LNCaP clone FGC (cell line): Measurements from ENCODE around the gene CHST15.

Experiments used
- DNase-seq: peaks from one replicate; pipeline ENCODE4 v3.0.0-alpha.2; 2011; ENCODE audit warnings: low read depth
- H3K4me3 ChIP-seq: 2 replicates; pipeline ENCODE4 v1.5.1; 2011; ENCODE audit warnings: mild to moderate bottlenecking, low read depth, low read length, control low read depth
- CTCF ChIP-seq: IDR thresholded peaks from 2 replicates; pipeline ENCODE4 v1.5.1; 2012; ENCODE audit warnings: mild to moderate bottlenecking; ENCODE audit not compliant: control insufficient read depth, insufficient read depth; ENCODE audit errors: extremely low read depth

The CHST15 gene

GRCh38 chr10:124005991-124006392 is 87.4 kb downstream of the CHST15 start:
- DNase-seq, result no peak
- TF ChIP-seq CTCF, result no peak
- H3K4me3 ChIP-seq, result no peak overlapping the region

GRCh38 chr10:124005091-124005490 is 88.3 kb downstream of the CHST15 start:
- no peak for DNase-seq
- H3K4me3 ChIP-seq, result no peak overlapping the region
- no peak for TF ChIP-seq CTCF

- no peak for TF ChIP-seq CTCF
- no peak overlapping the region for H3K4me3 ChIP-seq
- no peak for DNase-seq
These were observed 88.8 kb downstream of the CHST15 start for GRCh38 chr10:124004663-124005004.

- TF ChIP-seq CTCF, result no peak
- no peak overlapping the region for H3K4me3 ChIP-seq
- DNase-seq, result no peak
These were observed 89.3 kb downstream of the CHST15 start for GRCh38 chr10:124003871-124004662.

- no peak for DNase-seq
- no peak overlapping the region for H3K4me3 ChIP-seq
- TF ChIP-seq CTCF, result no peak
These were observed 89.9 kb downstream of the CHST15 start for GRCh38 chr10:124003481-124003870.

GRCh38 chr10:124003070-124003419 is 90.4 kb downstream of the CHST15 start:
- H3K4me3 ChIP-seq, result no peak overlapping the region
- TF ChIP-seq CTCF, result no peak
- no peak for DNase-seq

- no peak for DNase-seq
- H3K4me3 ChIP-seq, result no peak overlapping the region
- TF ChIP-seq CTCF, result no peak
These were observed 90.9 kb downstream of the CHST15 start for GRCh38 chr10:124002391-124003069.
